WTC11 (cell line): ENCODE data around the gene OSBP2.

Experiments used
- CREB1 ChIP-seq: sonication (generic); formaldehyde crosslinking; IDR thresholded peaks from 2 replicates; pipeline ENCODE4 v1.8.0; 2023; ENCODE audit warnings: mild to moderate bottlenecking, missing genetic modification reagents
- CTCF ChIP-seq: fragments of 200-600 bp; IDR thresholded peaks from 2 replicates; pipeline ENCODE4 v1.8.0; 2022; ENCODE audit warnings: antibody characterized with exemption
- FOXK1 ChIP-seq: sonication (generic); formaldehyde crosslinking; IDR thresholded peaks from 2 replicates; pipeline ENCODE4 v1.8.0; 2022; ENCODE audit warnings: mild to moderate bottlenecking, moderate library complexity, missing genetic modification reagents
- GABPB1 ChIP-seq: sonication (generic); formaldehyde crosslinking; IDR thresholded peaks from 2 replicates; pipeline ENCODE4 v1.8.1; 2023; ENCODE audit warnings: mild to moderate bottlenecking, missing genetic modification reagents
- HMGXB4 ChIP-seq: sonication (generic); formaldehyde crosslinking; IDR thresholded peaks from 2 replicates; pipeline ENCODE4 v1.8.1; 2023; ENCODE audit warnings: mild to moderate bottlenecking, moderate library complexity, missing genetic modification reagents
- MAX ChIP-seq: sonication (generic); formaldehyde crosslinking; IDR thresholded peaks from 2 replicates; pipeline ENCODE4 v1.8.0; 2022; ENCODE audit warnings: mild to moderate bottlenecking, missing genetic modification reagents
- MYBL2 ChIP-seq: sonication (generic); formaldehyde crosslinking; IDR thresholded peaks from 2 replicates; pipeline ENCODE4 v1.8.1; 2023; ENCODE audit warnings: mild to moderate bottlenecking, moderate library complexity, missing genetic modification reagents
- NR2C2 ChIP-seq: sonication (generic); formaldehyde crosslinking; IDR thresholded peaks from 2 replicates; pipeline ENCODE4 v1.8.0; 2022; ENCODE audit warnings: mild to moderate bottlenecking, missing genetic modification reagents
- SMAD4 ChIP-seq: sonication (generic); formaldehyde crosslinking; IDR thresholded peaks from 2 replicates; pipeline ENCODE4 v1.8.0; 2022; ENCODE audit warnings: mild to moderate bottlenecking, missing genetic modification reagents
- SOX15 ChIP-seq: fragments of 250-450 bp; sonication (Bioruptor Pico); IDR thresholded peaks from 2 replicates; pipeline ENCODE4 v1.9.0; 2021; ENCODE audit warnings: mild to moderate bottlenecking
- USF2 ChIP-seq: sonication (generic); formaldehyde crosslinking; IDR thresholded peaks from 2 replicates; pipeline ENCODE4 v1.8.1; 2023; ENCODE audit warnings: mild to moderate bottlenecking, missing genetic modification reagents, moderate library complexity
- ZBTB21 ChIP-seq: sonication (generic); formaldehyde crosslinking; IDR thresholded peaks from 2 replicates; pipeline ENCODE4 v1.8.1; 2023; ENCODE audit warnings: mild to moderate bottlenecking, missing genetic modification reagents, borderline replicate concordance
- ZNF121 ChIP-seq: sonication (generic); formaldehyde crosslinking; IDR thresholded peaks from 2 replicates; pipeline ENCODE4 v1.8.0; 2023; ENCODE audit warnings: missing genetic modification reagents
- ZNF138 ChIP-seq: sonication (generic); formaldehyde crosslinking; conservative IDR thresholded peaks from 2 replicates; pipeline ENCODE4 v1.8.1; 2022; ENCODE audit warnings: mild to moderate bottlenecking, moderate library complexity, missing genetic modification reagents

GRCh38 chr22:30873661-30874060 lies 179.0 kb downstream of the OSBP2 start:
- TF ChIP-seq SOX15 (CRISPR knock-in tag) (no peak), CTCF (no peak), HMGXB4 (CRISPR knock-in tag) (no peak), ZNF121 (CRISPR knock-in tag) (no peak), GABPB1 (CRISPR knock-in tag) (no peak), CREB1 (CRISPR knock-in tag) (no peak), FOXK1 (no peak), ZNF138 (CRISPR knock-in tag) (no peak), MAX (CRISPR knock-in tag) (no peak), MYBL2 (CRISPR knock-in tag) (no peak), USF2 (CRISPR knock-in tag) (no peak), ZBTB21 (CRISPR knock-in tag) (no peak), SMAD4 (CRISPR knock-in tag) (no peak), NR2C2 (CRISPR knock-in tag) (no peak)
